LHCN-M2 (cell line): ENCODE data around the gene PATJ. TPM values are rescaled to one million over a fixed set of nuclear protein-coding genes. Genes with fewer than 3 reads are reported as not detected.
A peak's percentile ranks its signal among the peaks of the same experiment; 100 is the strongest.
"Not testable (repeated sequence)": the region's sequence is repeated elsewhere in the genome, so short reads cannot be mapped to it uniquely, and the experiment has no call there.

ENCODE experiments used
- DNase-seq: peaks from one replicate; pipeline ENCODE4 v3.0.0-alpha.2; 2012; ENCODE audit warnings: low read depth
- total RNA-seq: library from RNA; depleted of rRNA; stranded (reverse); fragments of >200 nt; gene quantifications from 2 replicates; pipeline ENCODE4 v1.2.3, GENCODE V29; 2014

PATJ gene
- total RNA-seq, 1 experiment from 2014 or later: 1.6 TPM

DNA sequence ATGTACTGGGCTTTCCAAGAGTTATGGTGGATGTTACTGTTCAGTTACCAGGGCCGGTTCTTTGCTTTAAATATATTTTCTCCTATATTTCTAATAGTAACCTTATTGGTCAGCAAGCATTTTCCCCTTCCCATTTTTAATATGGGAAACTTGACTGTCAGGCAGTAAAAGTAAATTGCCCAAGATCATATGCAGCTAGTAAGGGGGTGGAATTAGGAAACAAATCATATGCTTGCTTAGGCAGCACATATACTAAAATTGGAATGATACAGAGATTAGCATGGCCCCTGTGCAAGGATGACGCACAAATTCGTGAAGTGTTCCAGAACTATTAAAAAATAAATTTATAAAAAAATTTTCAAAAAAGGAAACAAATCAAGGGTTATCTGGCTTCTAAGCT, 73.9 kb downstream of the PATJ start:
- DNase-seq: no peak

- DNase-seq: no peak
These were observed 76.7 kb downstream of the PATJ start for GRCh38 chr1:61818992-61819391.

DNA sequence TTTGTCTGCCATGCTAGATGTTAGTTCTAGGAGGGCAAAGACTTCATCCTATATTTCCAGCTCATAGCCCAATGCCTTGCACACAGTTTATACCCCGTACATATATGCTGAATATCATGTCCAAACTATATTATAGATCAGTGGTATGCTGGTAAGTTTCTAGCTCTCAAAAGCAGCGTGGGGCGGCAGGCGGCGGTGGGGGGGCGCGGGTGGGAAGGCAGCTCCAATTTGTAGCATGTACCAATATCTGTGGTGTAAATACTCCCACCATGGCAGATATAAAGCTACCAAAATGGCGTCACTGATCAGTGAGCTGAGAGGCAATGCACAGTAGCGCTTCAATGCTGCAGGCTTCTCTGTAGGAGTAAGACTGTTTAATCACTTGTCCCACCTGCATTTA, 77.1 kb downstream of the PATJ start:
- DNase-seq: no peak

GRCh38 chr1:61825393-61825792, 83.1 kb downstream of the PATJ start:
- DNase-seq: no peak

DNA sequence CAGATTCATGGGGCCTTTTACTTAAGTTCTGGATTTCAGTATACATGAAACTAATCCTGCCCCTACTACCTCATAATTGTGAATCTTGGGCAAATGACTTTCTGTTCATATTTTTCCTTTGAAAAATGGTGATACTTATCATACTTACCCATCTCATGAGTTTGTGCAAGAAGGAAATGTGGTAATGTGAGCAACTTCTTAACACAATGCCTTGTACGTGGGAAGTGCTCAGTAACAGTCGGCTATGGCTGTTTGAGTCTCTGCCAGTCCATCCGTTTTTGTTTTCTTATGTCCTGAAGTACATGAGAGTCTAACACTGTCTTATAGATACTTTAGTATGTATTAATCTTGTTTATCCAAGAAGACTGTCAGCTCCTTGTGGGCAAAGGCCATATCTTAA, 86.5 kb downstream of the PATJ start:
- no peak for DNase-seq

DNA sequence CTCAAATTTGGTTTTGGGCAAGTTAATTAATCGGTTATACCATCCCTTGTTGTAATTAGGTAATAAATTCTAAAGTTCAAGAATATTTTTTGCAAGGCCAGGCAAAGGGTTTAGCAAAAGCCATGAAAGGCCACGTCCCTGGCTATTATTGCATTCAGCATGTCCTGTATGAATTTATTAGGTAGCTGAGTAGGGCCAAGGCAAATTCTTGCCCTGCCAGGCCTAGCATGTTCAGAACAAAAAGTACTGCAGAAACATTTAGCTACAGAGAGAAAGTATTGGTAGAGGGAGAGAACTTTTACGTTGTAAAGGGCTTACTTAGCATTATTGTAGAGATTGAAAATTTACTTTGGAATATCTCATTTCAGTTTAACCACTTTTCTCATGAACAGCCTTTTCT, 94.4 kb downstream of the PATJ start:
- no peak for DNase-seq

GRCh38 chr1:61837607-61838006, 95.3 kb downstream of the PATJ start:
- DNase-seq: not testable (repeated sequence)

- DNase-seq: peak; percentile 61
These were observed 97.4 kb downstream of the PATJ start for GRCh38 chr1:61839679-61840078.

DNA sequence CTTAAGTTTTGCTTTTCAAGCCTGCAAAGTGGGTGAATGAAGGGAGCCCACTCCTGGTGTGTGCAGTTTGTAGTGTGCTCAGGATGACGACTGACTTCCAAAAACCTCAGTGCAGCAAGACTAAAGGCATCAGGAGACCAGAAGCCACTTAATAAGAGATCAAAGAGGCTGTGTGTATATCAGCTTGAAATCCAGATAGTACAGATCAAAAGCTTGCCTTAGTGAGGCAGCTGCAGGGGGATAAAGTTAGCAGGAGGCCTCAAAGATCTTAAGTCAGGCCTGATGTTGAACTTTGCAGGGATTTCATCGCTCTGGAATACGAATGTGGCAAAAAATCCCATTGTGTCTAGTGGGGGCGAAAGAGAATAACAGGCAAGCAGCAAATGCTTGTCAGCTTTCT, 99.8 kb downstream of the PATJ start:
- DNase-seq: no peak

GRCh38 chr1:61842863-61843514, 100.7 kb downstream of the PATJ start:
- peak; percentile 4 for DNase-seq

- peak; percentile 16 for DNase-seq
These were observed 101.7 kb downstream of the PATJ start for GRCh38 chr1:61844006-61844405.

GRCh38 chr1:61844664-61845063, 102.4 kb downstream of the PATJ start:
- not testable (repeated sequence) for DNase-seq

DNA sequence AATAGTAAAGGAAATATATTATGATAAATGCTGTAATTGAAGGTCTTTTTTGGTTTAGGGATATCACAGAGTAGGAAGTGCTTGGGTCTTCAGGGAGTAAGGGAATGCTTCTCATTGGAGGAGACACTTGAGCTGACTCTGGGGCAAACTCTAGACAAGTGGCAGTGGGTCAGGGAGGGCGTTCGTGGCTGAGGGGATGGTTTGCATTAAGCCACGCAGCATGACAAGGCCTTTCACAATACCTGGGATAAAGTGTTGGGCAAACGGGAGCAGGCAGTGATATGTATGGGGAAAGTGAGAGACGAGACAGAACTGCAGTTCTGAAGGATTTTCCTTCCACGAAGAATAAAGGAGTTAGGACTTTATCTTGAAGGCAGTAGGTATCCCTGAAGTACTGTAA, 109.0 kb downstream of the PATJ start:
- no peak for DNase-seq

GRCh38 chr1:61851849-61852669, 109.8 kb downstream of the PATJ start:
- DNase-seq: peak; percentile 64

- DNase-seq: no peak
These were observed 110.4 kb downstream of the PATJ start for GRCh38 chr1:61852670-61853015.

DNA sequence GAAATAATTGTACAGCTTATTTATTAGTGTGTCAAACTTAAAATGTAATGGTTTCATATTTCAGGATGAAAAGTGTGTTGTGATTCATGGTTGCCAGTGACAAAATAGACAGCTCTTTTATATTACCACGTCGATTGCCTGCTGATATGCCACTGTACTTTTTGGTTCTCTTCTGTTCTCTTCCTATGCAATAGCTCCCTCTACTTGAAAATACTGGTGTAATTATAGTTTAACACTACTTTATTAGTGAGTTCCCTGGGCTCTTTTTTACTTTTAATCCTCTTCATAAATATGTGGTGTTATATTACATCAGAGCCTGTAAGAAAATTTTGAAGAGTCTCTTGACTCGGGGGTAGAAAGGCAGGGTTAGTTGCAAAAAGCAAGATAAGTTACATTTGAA, 111.3 kb downstream of the PATJ start:
- DNase-seq: peak; percentile 19

- DNase-seq: no peak
These were observed 122.2 kb downstream of the PATJ start for GRCh38 chr1:61864489-61864888.

DNA sequence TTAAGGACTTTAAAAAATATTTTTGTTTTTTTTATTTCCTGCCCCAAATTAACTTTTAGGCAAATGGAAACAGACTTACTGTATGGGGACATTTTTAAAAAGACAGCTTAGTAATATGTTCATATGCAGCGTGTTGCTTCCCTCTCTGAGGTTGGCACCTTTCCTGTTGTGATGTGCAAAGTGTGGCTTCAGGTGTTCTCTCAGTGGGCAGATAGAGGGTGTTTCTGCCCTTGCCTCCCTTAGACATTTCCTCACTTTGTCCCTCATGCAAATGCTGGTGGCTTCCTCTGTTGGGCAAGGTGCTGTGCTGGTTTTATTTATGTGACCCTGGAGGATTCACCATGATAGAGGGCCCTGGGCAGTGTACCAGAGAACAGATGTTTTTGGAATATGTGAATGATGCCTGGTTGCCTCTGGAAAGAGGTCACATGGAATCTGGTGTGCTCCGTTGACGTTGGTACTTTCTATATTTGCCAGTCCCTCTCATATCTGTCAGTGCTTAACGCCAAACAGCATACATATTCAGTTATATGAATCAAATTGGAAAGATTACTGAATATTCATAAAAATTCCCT, 123.5 kb downstream of the PATJ start:
- no peak for DNase-seq

GRCh38 chr1:61869691-61870109, 127.4 kb downstream of the PATJ start:
- no peak for DNase-seq

- no peak for DNase-seq
These were observed 129.9 kb downstream of the PATJ start for GRCh38 chr1:61872206-61872605.

DNA sequence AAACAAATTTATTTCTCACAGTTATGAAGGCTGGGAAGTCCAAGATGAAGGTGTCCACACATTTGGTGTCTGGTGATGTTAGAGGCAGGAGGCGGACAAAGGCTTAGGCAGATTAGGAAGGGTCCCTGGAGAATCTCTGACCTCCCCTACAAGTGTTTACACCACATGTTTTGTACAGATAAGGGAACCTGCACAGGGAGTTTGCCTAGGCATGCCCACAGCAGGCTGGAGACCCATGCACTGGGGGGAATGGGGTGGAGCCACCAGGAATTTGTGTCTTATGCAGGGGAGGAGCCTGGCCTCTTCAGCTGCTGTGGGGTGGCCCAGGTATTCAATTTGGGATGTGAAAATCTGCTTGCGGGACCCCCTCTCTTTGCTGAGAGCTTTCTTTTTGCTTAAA, 131.3 kb downstream of the PATJ start:
- DNase-seq: no peak

DNA sequence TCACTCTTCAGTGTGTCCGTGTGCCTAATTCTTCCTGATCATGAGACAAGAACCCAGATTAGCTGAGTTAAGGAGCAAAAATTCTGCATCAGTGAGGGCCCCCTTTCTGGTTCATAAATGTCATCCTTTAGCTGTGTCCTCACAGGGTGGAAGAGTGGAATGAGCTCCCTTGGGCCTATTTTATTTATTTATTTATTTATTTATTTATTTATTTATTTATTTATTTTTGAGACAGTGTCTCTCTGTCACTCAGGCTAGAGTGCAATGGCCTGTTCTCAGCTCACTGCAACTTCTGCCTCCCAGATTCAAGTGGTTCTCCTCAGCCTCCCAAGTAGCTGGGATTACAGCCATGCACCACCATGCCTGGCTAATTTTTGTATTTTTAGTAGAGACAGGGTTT, 131.7 kb downstream of the PATJ start:
- DNase-seq: no peak

DNA sequence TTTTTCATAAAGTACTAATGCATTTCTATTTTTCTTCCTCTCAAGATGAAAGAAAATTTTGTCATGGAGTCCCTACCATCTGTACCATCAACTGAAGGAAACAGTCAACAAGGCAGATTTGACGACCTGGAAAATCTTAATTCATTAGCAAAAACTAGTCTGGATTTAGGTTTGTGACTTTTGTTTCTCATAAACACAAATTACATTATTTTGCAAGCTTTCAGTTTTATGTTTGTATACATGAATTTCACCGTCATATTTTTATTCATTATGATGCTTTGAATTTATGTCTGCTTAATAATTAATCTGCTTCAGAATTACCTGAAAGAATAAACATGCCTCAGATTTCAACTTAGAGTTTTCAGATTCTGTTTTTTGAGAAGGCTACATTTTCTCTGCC, 132.9 kb downstream of the PATJ start:
- no peak for DNase-seq
